AG09319 (cell line): ENCODE results near the gene ABO.
"Not testable (repeated sequence)": the region's sequence is repeated elsewhere in the genome, so short reads cannot be mapped to it uniquely, and the experiment has no call there.

ENCODE experiments used
- DNase-seq: peaks from one replicate; pipeline ENCODE4 v3.0.0-alpha.2; 2010; ENCODE audit warnings: low read depth; ENCODE audit errors: extremely low read depth
- TF ChIP-seq, protein P1 (sequence below): IDR thresholded peaks from 2 replicates; pipeline ENCODE4 v1.5.1; 2011; ENCODE audit warnings: low read depth, mild to moderate bottlenecking, inconsistent platforms, low read length, moderate library complexity

The ABO gene

DNA sequence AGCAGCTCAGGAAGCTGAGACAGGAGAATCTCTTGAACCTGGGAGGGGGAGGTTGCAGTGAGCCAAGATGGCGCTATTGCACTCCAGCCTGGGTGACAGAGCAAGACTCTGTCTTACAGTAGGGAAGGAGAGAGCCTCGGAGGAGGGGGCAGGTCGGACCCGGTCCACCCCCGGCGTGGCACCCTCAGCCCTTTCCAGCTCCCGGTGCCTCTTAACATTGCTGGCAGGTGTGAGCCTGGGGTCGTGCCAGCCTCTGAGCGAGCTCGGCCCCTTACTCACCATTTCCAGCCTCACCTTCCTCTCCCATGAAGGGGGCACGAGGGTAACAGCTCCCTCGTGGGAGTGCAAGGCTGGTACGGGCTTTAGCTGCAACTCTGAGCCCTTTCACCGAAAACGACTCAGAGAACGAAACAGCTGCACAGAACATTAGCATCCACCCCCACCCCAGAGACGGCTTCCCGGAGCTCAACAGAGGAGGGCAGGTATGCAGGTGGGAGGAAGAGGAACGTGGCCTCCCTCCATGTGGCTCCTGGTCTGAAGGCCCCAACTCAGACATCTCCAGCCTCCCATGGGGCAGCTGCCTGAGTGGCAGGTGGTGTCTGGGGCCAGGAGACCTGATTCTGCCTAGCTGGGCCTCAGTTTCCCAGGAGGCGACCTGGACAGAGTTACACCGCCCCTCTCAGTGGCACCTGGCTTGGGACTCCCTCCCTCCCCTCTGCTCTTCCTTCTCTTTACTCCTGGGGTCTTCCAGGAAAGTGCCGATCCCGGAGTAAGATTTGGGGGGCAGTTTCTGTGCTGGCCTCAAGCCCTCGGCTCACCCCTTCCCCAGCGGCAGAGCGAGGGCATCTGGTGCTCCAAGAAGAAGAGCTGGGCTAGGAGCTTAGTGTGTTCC is 28.5 kb upstream of the ABO start:
- DNase-seq = no peak
- TF ChIP-seq, protein P1, sequence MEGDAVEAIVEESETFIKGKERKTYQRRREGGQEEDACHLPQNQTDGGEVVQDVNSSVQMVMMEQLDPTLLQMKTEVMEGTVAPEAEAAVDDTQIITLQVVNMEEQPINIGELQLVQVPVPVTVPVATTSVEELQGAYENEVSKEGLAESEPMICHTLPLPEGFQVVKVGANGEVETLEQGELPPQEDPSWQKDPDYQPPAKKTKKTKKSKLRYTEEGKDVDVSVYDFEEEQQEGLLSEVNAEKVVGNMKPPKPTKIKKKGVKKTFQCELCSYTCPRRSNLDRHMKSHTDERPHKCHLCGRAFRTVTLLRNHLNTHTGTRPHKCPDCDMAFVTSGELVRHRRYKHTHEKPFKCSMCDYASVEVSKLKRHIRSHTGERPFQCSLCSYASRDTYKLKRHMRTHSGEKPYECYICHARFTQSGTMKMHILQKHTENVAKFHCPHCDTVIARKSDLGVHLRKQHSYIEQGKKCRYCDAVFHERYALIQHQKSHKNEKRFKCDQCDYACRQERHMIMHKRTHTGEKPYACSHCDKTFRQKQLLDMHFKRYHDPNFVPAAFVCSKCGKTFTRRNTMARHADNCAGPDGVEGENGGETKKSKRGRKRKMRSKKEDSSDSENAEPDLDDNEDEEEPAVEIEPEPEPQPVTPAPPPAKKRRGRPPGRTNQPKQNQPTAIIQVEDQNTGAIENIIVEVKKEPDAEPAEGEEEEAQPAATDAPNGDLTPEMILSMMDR = no peak

DNA sequence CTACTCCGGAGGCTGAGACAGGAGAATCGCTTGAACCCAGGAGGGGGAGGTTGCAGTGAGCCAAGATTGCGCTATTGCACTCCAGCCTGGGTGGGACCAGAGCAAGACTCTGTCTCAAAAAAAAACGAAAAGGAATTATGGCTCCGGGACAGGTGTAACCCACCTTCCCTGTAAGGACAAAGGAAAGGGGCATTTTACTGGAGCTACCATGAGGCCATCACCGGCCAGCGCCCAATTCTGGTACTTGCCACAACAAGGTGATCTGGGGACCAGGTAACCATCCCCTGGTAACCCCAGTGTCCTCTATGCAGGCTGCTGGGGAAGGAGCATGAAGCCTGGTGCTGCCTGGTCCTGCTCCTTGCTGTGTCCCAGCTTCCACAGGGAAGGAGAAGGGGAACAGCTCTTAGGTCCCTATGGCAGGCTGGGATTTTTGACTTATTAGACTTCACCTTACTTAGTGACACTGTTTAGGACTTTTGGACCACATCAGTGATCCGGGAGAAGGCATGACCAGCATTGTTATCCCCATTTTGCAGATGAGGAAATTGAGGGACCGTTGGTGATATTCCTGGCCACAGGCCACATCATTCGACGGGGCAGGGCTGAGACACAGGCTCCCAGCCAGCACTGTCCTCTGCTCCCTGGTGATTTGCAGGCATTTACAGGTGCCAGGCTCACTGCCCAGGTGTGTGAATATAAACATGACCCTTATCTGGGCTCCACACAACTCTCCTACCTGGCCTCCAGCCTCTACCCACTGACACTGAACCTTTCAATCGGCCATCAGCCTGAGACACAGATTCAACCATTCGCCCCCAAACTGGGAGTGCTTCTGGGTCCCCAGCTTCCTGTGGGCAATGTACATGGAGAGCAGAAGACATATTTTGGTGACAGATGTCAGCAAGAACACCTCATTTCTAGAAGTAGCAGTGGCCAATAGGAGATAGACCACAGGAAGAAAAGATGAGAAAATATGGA is 26.5 kb upstream of the ABO start:
- TF ChIP-seq, protein P1 = no peak
- no peak for DNase-seq

DNA sequence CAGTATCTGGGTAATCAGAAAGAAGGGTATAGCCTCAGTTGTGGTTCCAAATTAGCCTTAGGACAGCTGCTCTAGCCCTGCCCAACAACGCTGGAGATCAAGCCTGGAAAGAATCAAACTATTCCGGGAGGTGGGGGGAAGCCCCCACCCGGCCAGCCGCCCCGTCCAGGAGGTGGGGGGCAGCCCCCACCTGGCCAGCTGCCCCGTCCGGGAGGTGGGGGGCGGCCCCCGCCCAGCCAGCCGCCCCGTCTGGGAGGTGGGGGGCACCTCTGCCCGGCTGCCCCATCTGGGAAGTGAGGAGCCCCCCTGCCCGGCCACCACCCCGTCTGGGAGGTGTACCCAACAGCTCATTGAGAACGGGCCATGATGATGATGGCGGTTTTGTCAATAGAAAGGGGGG is 25.0 kb upstream of the ABO start:
- DNase-seq = not testable (repeated sequence)

DNA sequence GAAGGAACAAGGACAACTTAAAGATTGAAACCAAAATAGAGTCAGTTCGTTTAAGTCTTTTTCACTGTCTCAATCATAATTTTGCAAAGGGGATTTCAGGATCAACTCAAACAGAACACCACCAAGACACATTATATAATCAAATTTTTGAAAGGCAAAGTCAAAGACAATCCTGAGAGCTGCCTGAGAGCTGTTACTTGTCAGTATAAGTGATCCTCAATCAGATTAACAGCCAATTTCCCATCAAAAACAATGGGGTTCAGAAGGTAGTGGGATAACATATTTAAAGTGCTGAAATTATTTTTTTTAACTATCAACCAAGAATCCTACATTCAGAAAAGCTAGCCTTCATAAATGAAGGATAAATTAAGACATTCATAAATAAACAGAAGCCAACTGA is 19.3 kb upstream of the ABO start:
- DNase-seq = no peak
- TF ChIP-seq, protein P1 = no peak

DNA sequence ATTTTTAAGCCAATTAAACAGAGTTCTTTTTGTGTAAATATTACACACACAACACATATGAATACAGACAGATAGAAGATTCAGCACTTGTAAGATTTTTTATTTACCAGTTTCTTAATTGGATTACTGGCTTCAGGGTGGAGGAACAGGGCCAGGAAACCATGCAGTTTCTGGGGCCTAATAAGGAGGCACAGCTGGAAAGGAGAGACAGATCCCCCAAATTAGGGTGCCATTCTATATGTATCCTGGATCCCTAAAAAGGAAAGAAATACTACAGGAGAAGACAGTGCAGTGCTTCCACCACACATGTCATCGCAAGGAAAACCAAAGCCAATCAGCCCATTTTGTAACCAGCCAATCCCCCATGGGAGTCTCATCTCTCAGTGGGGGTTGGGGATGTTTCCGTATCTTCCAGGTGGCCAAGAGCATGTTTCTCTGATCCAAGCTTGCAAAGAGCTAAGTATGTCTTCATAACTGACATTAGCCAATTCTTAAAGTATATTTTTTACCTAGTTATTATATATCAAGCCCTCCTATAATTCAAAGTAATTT is 15.8 kb upstream of the ABO start:
- DNase-seq = no peak
- TF ChIP-seq, protein P1 = no peak

DNA sequence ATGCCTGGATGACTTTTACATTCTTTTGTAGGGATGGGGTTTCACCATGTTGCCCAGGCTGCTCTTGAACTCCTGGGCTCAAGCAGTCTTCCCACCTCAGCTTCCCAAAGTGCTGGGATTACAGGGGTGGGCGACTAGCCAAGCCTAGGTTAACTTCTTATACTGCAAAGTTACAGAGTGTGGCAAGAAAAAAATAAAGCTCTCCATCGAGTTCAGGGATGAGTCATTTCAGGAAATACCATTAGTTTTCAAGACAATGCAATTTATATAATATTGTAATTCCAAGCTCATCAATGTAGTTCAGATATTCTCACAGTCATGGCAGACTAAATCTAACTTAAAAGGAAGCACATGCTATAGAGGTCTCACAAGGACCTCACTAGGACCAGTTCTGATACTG is 11.5 kb upstream of the ABO start:
- no peak for DNase-seq
- TF ChIP-seq, protein P1 = no peak

DNA sequence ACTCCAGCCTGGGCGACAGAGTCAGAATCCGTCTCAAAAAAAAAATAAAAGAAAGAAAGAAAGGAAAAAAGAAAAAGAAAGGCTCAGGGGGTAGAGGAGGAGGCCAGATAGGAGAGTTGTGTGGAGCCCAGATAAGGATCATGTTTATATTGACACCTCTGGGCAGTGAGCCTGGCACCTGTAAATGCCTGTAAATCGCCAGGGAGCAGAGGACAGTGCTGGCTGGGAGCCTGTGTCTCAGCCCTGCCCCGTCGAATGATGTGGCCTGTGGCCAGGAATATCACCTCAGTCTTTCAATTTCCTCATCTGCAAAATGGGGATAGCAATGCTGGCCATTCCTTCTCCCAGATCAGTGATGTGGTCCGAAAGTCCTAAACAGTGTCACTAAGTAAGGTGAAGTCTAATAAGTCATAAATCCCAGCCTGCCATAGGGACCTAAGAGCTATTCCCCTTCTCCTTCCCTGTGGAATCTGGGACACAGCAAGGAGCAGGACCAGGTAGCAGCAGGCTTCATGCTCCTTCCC is 10.3 kb upstream of the ABO start:
- DNase-seq = no peak
- TF ChIP-seq, protein P1 = no peak
